ENCODE measurements around the gene LRP1.
A peak's percentile ranks its signal among the peaks of the same experiment; 100 is the strongest.

Gene LRP1

GRCh38 chr12:57080855-57081254, 47.4 kb upstream of the LRP1 start:
- Histone ChIP-seq H3K27ac (ENCODE audit: low read depth, low read length) (no peak overlapping the region), H3K27me3 (ENCODE audit: control insufficient read depth, low read length) (no peaks in the 10 kb centered on the region), H4K20me1 (ENCODE audit: control insufficient read depth, insufficient read depth, low read depth, low read length) (no peaks in the 10 kb centered on the region), H3K79me2 (ENCODE audit: control insufficient read depth, low read length) (peaks cover 26% of the 10 kb centered on the region), H3K4me3 (ENCODE audit: low read length) (no peak overlapping the region), H3K36me3 (ENCODE audit: control insufficient read depth, low read length) (peaks cover 18% of the 10 kb centered on the region), H3F3A (ENCODE audit: control insufficient read depth, insufficient read depth) (peaks cover 19% of the 10 kb centered on the region), H3K9me2 (replicated peaks; ENCODE audit: control insufficient read depth, low read length) (no peaks in the 10 kb centered on the region), H3K9me3 (ENCODE audit: control insufficient read depth, insufficient read depth, low read length) (no peaks in the 10 kb centered on the region), H3K4me1 (ENCODE audit: control insufficient read depth, low read length) (peaks cover 35% of the 10 kb centered on the region), H3K4me2 (ENCODE audit: low read length) (no peak overlapping the region)
- TF ChIP-seq CTCF (IDR thresholded peaks at IDR 0.05; ENCODE audit: low read depth, low read length, poor library complexity, severe bottlenecking): no peak

- Histone ChIP-seq H3F3A (ENCODE audit: control insufficient read depth, insufficient read depth) (peaks cover 26% of the 10 kb centered on the region), H3K9me3 (ENCODE audit: control insufficient read depth, insufficient read depth, low read length) (no peaks in the 10 kb centered on the region), H3K9me2 (replicated peaks; ENCODE audit: control insufficient read depth, low read length) (no peaks in the 10 kb centered on the region), H3K4me1 (ENCODE audit: control insufficient read depth, low read length) (peaks cover 47% of the 10 kb centered on the region), H3K27ac (ENCODE audit: low read depth, low read length) (peak overlapping the region; percentile 91), H3K4me3 (ENCODE audit: low read length) (peak overlapping the region; percentile 84), H3K79me2 (ENCODE audit: control insufficient read depth, low read length) (peaks cover 9% of the 10 kb centered on the region), H3K36me3 (ENCODE audit: control insufficient read depth, low read length) (no peaks in the 10 kb centered on the region), H4K20me1 (ENCODE audit: control insufficient read depth, insufficient read depth, low read depth, low read length) (no peaks in the 10 kb centered on the region), H3K27me3 (ENCODE audit: control insufficient read depth, low read length) (no peaks in the 10 kb centered on the region), H3K4me2 (ENCODE audit: low read length) (peak overlapping the region; percentile 100)
- TF ChIP-seq EZH2phosphoT487 (IDR thresholded peaks at IDR 0.05; ENCODE audit: borderline replicate concordance, low read length) (no peak), CTCF (IDR thresholded peaks at IDR 0.05; ENCODE audit: low read depth, low read length, poor library complexity, severe bottlenecking) (no peak)
Observed at GRCh38 chr12:57085999-57086492, 42.2 kb upstream of the LRP1 start.

- H3K27ac ChIP-seq (ENCODE audit: low read depth, low read length): peak overlapping the region; percentile 91
- H3K79me2 ChIP-seq (ENCODE audit: control insufficient read depth, low read length): peaks cover 9% of the 10 kb centered on the region
- TF ChIP-seq EZH2phosphoT487 (IDR thresholded peaks at IDR 0.05; ENCODE audit: borderline replicate concordance, low read length) (no peak), CTCF (IDR thresholded peaks at IDR 0.05; ENCODE audit: low read depth, low read length, poor library complexity, severe bottlenecking) (peak; percentile 71)
- no peaks in the 10 kb centered on the region for H3K9me2 ChIP-seq (replicated peaks; ENCODE audit: control insufficient read depth, low read length)
- peak overlapping the region; percentile 100 for H3K4me2 ChIP-seq (ENCODE audit: low read length)
- H3F3A ChIP-seq (ENCODE audit: control insufficient read depth, insufficient read depth): peaks cover 26% of the 10 kb centered on the region
- no peaks in the 10 kb centered on the region for H3K27me3 ChIP-seq (ENCODE audit: control insufficient read depth, low read length)
- H3K9me3 ChIP-seq (ENCODE audit: control insufficient read depth, insufficient read depth, low read length): no peaks in the 10 kb centered on the region
- H3K4me3 ChIP-seq (ENCODE audit: low read length): peak overlapping the region; percentile 84
- H3K36me3 ChIP-seq (ENCODE audit: control insufficient read depth, low read length): no peaks in the 10 kb centered on the region
- peaks cover 47% of the 10 kb centered on the region for H3K4me1 ChIP-seq (ENCODE audit: control insufficient read depth, low read length)
- H4K20me1 ChIP-seq (ENCODE audit: control insufficient read depth, insufficient read depth, low read depth, low read length): no peaks in the 10 kb centered on the region
Observed at GRCh38 chr12:57086493-57087009, 41.7 kb upstream of the LRP1 start.

Measured in DOHH2 (cell line).